Ectodermal cell (in vitro differentiated cells): ENCODE results near the gene CST6.
"Not testable (repeated sequence)": the region's sequence is repeated elsewhere in the genome, so short reads cannot be mapped to it uniquely, and the experiment has no call there.

ENCODE experiments used
- H3K27ac ChIP-seq: 2 replicates; pipeline ENCODE4 v1.7.0; 2013; ENCODE audit warnings: mild to moderate bottlenecking, low read depth, low read length; ENCODE audit not compliant: insufficient read depth, poor library complexity, severe bottlenecking
- H3K27me3 ChIP-seq: 2 replicates; pipeline ENCODE4 v1.7.0; 2013; ENCODE audit warnings: mild to moderate bottlenecking, low read length; ENCODE audit not compliant: insufficient read depth, control insufficient read depth, poor library complexity, severe bottlenecking
- H3K36me3 ChIP-seq: one replicate; pipeline ENCODE4 v1.7.0; 2013; ENCODE audit warnings: low read length; ENCODE audit not compliant: control insufficient read depth, insufficient read depth
- H3K4me1 ChIP-seq: one replicate; pipeline ENCODE4 v1.7.0; 2013; ENCODE audit warnings: low read length; ENCODE audit not compliant: control insufficient read depth, insufficient read depth
- H3K4me3 ChIP-seq: 2 replicates; pipeline ENCODE4 v1.7.0; 2013; ENCODE audit warnings: low read depth, low read length, control low read depth; ENCODE audit not compliant: insufficient read depth
- H3K9me3 ChIP-seq: 2 replicates; pipeline ENCODE4 v1.7.0; 2013; ENCODE audit warnings: mild to moderate bottlenecking, low read length, moderate library complexity; ENCODE audit not compliant: control insufficient read depth
- WGBS, 2 experiments: methylation state at CpG; one replicate each; pipeline ENCODE4 v1.1.7; 2013; ENCODE audit warnings: missing lambda C conversion rate in 2 of 2; 5-methylcytosine and 5-hydroxymethylcytosine counted together

CST6 gene

DNA sequence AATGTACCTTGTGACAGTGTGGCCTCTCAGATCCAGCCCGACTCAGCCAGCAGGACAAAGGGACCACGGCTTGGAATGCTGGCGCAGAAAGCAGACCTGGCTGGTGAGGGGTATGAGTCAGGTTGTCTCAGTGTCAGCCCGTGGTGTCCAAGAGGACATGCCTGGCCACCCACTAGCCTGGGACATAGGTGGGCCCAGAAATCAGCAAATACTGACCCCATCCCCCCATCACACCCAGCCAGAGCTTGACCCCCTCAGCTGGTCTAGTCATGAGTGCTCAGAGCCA is 5.0 kb upstream of the CST6 start:
- Histone ChIP-seq H3K4me3 (no peak overlapping the region), H3K27ac (no peak overlapping the region)
- 78 to 81% methylated on average over 4 of the region's 4 CpGs for WGBS, 2 experiments

DNA sequence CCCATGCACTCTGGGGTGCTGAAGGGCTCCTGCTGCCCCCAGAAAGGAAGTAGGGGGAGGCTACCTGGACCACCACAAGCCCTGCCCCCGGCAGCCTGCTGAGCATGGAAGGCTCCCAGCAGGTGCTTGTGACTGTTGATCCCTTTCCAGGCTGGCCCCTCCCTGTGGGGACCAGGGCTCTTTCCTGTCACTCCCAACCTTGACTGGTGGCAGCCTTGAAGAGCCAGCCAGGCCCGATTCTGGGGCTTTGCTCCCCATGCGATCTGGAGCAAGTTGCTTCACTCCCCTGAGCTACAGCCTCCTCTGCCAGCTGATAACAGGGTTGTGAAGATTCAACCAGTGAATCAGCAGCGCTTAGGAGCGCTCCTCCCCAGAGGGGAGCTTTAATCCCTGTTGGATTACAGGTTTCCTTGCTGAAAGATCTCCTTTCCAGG is 4.6 kb upstream of the CST6 start:
- H3K27me3 ChIP-seq = peaks cover 13% of the 10 kb centered on the region
- no peak overlapping the region for H3K27ac ChIP-seq
- H3K36me3 ChIP-seq = peaks cover 16% of the 10 kb centered on the region
- H3K9me3 ChIP-seq = no peaks in the 10 kb centered on the region
- WGBS, 2 experiments = 66 to 69% methylated on average over 5 of the region's 5 CpGs
- H3K4me1 ChIP-seq = peaks cover 7% of the 10 kb centered on the region
- no peak overlapping the region for H3K4me3 ChIP-seq

More for the DNA sequence above, 5.0 kb upstream of the CST6 start:
- H3K4me1 ChIP-seq = peaks cover 7% of the 10 kb centered on the region
- peaks cover 16% of the 10 kb centered on the region for H3K36me3 ChIP-seq
- no peaks in the 10 kb centered on the region for H3K9me3 ChIP-seq
- peaks cover 9% of the 10 kb centered on the region for H3K27me3 ChIP-seq

DNA sequence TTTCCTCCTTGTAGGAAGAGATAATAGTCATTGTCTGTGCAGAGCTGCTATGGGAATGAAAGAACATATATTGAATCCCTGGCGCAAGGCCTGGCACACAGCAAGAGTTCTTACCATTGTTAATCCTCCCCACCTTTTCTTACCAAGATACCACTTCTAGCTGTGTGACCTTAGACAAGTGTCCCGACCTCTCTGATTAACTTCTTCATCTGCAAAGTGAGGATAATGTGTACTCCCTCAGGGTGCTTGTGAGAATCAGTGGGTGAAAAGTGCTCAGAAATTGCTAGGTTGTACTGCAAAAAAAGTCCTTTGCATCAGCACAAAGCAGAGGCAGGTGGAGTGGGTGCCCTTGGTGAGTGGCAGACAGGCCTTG is 3.7 kb upstream of the CST6 start:
- Histone ChIP-seq H3K4me3 (no peak overlapping the region), H3K27ac (no peak overlapping the region), H3K4me1 (peaks cover 8% of the 10 kb centered on the region), H3K36me3 (peaks cover 16% of the 10 kb centered on the region), H3K27me3 (peaks cover 15% of the 10 kb centered on the region), H3K9me3 (no peaks in the 10 kb centered on the region)
- 90 to 94% methylated on average over 2 of the region's 2 CpGs for WGBS, 2 experiments

GRCh38 chr11:66008468-66009101 is 3.2 kb upstream of the CST6 start:
- H3K9me3 ChIP-seq = no peaks in the 10 kb centered on the region
- H3K36me3 ChIP-seq = peaks cover 16% of the 10 kb centered on the region
- no peak overlapping the region for H3K27ac ChIP-seq
- H3K4me3 ChIP-seq = no peak overlapping the region
- 68 to 72% methylated on average over 10 of the region's 10 CpGs for WGBS, 2 experiments
- H3K27me3 ChIP-seq = peaks cover 15% of the 10 kb centered on the region
- peaks cover 13% of the 10 kb centered on the region for H3K4me1 ChIP-seq

- WGBS, 2 experiments = 79 to 86% methylated on average over 4 of the region's 4 CpGs
- H3K9me3 ChIP-seq, H3K4me3 ChIP-seq, H3K36me3 ChIP-seq, H3K27ac ChIP-seq: not testable (repeated sequence)
- Histone ChIP-seq H3K27me3 (peaks cover 15% of the 10 kb centered on the region), H3K4me1 (peaks cover 14% of the 10 kb centered on the region)
These were observed 1.8 kb upstream of the CST6 start for GRCh38 chr11:66010036-66010435.

- H3K36me3 ChIP-seq = no peaks in the 10 kb centered on the region
- H3K4me3 ChIP-seq = no peak overlapping the region
- no peak overlapping the region for H3K27ac ChIP-seq
- H3K9me3 ChIP-seq = no peaks in the 10 kb centered on the region
- 78 to 82% methylated on average over 14 of the region's 14 CpGs for WGBS, 2 experiments
- H3K4me1 ChIP-seq = peaks cover 14% of the 10 kb centered on the region
- H3K27me3 ChIP-seq = peaks cover 15% of the 10 kb centered on the region
These were observed 496 bp upstream of the CST6 start for GRCh38 chr11:66011239-66011784.

DNA sequence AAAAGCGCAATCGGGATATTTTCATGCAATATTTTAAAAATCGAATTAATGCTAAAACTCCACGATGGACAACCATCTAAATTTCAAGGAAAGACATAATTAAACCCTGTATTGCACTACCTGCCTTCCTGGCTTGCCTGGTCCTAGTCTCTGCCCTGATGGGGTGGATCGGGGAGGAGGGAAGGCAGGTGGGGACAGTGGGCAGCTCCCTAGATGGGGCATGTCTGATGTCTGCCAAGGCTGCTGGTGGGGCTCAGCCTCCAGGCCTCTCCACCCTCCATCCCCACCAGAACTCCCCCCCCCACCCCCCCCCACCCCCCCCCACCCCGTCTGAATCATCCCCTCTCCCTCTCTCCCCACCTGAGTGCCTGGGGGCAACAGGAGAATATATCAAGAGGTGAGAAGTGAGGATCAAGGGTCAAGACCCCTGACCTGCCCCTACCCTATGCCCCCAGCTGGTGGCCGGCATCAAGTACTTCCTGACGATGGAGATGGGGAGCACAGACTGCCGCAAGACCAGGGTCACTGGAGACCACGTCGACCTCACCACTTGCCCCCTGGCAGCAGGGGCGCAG is 650 bp downstream of the CST6 start:
- H3K27ac ChIP-seq = no peak overlapping the region
- H3K9me3 ChIP-seq = no peaks in the 10 kb centered on the region
- H3K4me3 ChIP-seq = no peak overlapping the region
- peaks cover 15% of the 10 kb centered on the region for H3K27me3 ChIP-seq
- peaks cover 7% of the 10 kb centered on the region for H3K4me1 ChIP-seq
- WGBS, 2 experiments = 85 to 87% methylated on average over 11 of the region's 12 CpGs
- no peaks in the 10 kb centered on the region for H3K36me3 ChIP-seq

DNA sequence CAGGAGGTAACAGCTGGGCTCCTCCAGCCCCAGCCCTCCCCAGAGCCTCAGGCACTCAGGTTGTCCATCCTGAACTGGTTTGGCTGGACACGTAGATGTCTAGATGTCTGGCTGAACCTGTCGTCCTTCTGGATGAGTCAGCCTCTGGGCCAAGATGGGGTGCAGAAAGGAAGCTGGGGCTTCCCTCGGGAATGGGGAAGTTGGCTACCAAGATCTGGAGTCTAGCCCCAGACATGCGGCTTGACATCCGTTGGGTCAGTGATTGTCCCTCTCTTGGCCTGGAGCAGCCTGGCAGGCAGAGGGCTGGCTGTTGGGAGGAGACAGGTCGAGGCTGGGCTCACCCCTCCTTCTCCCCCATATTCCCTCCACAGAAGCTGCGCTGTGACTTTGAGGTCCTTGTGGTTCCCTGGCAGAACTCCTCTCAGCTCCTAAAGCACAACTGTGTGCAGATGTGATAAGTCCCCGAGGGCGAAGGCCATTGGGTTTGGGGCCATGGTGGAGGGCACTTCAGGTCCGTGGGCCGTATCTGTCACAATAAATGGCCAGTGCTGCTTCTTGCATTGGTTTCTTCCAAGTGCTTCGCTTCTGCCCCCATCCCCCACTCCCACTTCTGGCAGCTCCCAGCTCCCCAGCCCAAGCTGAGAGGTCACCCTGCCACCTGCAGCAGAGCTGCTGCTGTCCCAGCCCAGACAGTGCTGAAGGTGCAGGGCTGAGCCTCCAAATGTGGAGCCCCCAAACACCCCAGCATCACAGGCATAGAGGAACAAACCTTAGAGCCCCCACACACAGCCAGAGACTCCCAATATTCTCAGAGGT is 1.3 kb downstream of the CST6 start:
- Histone ChIP-seq H3K27ac (no peak overlapping the region), H3K36me3 (no peaks in the 10 kb centered on the region), H3K4me1 (peaks cover 7% of the 10 kb centered on the region), H3K9me3 (no peaks in the 10 kb centered on the region), H3K4me3 (no peak overlapping the region), H3K27me3 (peaks cover 15% of the 10 kb centered on the region)
- WGBS, 2 experiments = 89 to 91% methylated on average over 12 of the region's 12 CpGs

DNA sequence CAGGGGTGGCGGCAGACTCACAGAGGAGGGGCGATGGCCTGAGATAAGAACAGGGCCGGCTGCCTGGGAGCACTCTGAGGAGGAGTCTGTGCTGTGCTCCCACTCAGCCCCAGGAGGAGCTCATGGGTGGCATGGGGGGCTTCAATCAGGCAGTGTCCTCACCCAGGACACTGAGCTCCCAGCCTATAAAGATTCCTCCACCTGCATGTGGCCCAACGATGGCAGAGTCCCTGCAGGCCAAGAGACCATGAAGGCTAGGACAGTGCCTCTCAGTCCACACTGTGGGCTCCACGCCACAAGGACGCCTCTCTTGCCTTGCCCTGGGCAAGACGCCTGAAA is 1.9 kb downstream of the CST6 start:
- no peaks in the 10 kb centered on the region for H3K36me3 ChIP-seq
- no peak overlapping the region for H3K27ac ChIP-seq
- H3K4me1 ChIP-seq = peaks cover 7% of the 10 kb centered on the region
- WGBS, 2 experiments = 85 to 86% methylated on average over 7 of the region's 7 CpGs
- no peaks in the 10 kb centered on the region for H3K9me3 ChIP-seq
- H3K27me3 ChIP-seq = peaks cover 15% of the 10 kb centered on the region
- H3K4me3 ChIP-seq = no peak overlapping the region

DNA sequence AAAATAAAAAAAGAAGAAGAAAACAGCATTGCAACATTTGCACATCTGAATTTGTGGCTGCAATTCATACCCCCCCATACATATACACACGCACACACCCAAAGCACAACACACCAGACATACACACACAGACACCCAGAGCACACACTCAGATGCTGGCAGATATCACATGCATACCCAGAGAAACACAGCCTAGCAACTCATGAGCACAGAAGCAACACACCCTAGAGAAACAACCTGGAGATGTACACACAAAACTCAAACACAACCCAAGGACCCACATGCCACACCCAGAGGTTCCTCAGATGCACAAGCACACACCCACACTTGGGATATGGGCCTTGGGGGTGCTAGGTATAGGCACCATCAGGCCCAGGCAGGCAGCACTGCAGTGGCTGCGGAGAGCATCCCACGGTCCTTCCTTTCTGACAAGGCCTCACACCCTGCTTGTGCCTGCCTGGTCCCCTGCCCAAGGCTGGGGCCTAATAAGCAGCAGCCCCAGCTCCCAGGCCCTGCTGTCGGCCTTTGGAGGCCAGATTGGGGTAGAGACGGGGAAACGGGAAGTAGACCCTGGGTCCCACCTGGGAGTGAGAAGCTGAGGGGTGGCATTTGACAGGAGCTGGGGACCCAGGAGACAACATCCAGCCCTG is 3.1 kb downstream of the CST6 start:
- peaks cover 7% of the 10 kb centered on the region for H3K4me1 ChIP-seq
- no peak overlapping the region for H3K4me3 ChIP-seq
- WGBS, 2 experiments = 91 to 92% methylated on average over 6 of the region's 6 CpGs
- no peaks in the 10 kb centered on the region for H3K36me3 ChIP-seq
- peaks cover 15% of the 10 kb centered on the region for H3K27me3 ChIP-seq
- no peak overlapping the region for H3K27ac ChIP-seq
- no peaks in the 10 kb centered on the region for H3K9me3 ChIP-seq
